Activated naive CD8-positive, alpha-beta T cell treated with anti-CD3 and anti-CD28 coated beads, Interleukin-2, amount 50 U/mL, for 24 hours (primary cell): Measurements from ENCODE around the gene ANKHD1.

Experiments
- ATAC-seq: fragments of 150-1000 bp; cut with Tn5 transposase; one replicate; pipeline ENCODE4 v1.10.0; 2021
- DNase-seq: peaks from one replicate; pipeline ENCODE4 v3.0.0; 2021
- H3K27ac Mint-ChIP-seq: one replicate; pipeline ENCODE4 v1.8.0; 2021; ENCODE audit warnings: mild to moderate bottlenecking, mixed read lengths
- H3K27me3 Mint-ChIP-seq: one replicate; pipeline ENCODE4 v1.8.0; 2021; ENCODE audit warnings: mixed read lengths
- H3K36me3 Mint-ChIP-seq: one replicate; pipeline ENCODE4 v1.8.0; 2021; ENCODE audit warnings: low read depth, mixed read lengths
- H3K4me1 Mint-ChIP-seq: one replicate; pipeline ENCODE4 v1.8.0; 2021; ENCODE audit warnings: mixed read lengths
- H3K4me3 Mint-ChIP-seq: one replicate; pipeline ENCODE4 v1.8.0; 2021; ENCODE audit warnings: mild to moderate bottlenecking, moderate library complexity, mixed read lengths
- H3K9me3 Mint-ChIP-seq: one replicate; pipeline ENCODE4 v1.8.0; 2021; ENCODE audit warnings: mixed read lengths

ANKHD1 gene

DNA sequence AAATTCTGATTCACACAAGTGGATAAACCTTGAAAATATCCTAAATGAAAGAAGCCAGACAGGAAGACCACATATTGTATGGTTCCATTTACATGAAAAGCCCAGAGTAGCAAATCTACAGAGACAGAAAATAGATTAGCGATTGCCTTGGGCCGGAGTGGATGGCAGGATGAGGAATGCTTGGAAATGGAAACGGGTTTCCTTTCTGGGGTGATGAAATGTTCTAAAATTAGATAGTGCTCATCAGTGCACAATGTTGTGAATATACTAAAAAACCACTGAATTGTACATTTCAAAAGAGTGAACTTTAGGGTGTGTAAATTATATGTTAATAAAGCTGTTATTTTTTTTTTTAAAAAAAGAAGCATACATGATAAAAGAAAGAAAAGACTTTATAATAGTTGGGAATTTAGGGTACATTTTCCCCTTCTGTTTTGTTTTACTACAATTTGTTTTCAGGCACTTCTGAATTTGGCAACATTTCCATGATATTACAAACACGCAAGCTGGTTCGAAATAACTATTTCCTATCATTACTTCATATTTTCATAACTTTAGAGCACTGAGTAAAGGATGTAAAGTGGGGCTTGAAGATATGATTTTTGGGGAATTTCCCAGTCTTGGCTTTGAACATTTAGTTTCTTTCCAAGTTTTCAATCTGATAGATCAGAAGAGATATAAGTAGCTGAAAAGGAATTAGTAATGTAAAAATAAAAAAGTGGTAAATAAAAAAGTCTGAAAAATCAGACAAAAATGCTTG lies 186.9 kb downstream of the ANKHD1 start:
- H3K27me3 Mint-ChIP-seq, result no peaks in the 10 kb centered on the region
- no peaks in the 10 kb centered on the region for H3K4me1 Mint-ChIP-seq
- DNase-seq, result no peak
- H3K36me3 Mint-ChIP-seq, result no peaks in the 10 kb centered on the region
- H3K27ac Mint-ChIP-seq, result no peak overlapping the region
- H3K9me3 Mint-ChIP-seq, result no peaks in the 10 kb centered on the region
- no peak overlapping the region for H3K4me3 Mint-ChIP-seq
- ATAC-seq, result no peak
